HG03095 (cell line): Measurements from ENCODE around the gene ERI2.
A peak's percentile ranks its signal among the peaks of the same experiment; 100 is the strongest.

Experiments used
- ATAC-seq: cut with Tn5 transposase; IDR thresholded peaks from one replicate; pipeline ENCODE4 v1.9.1; 2021; ENCODE audit warnings: moderate library complexity; ENCODE audit not compliant: unreplicated experiment

The ERI2 gene

GRCh38 chr16:20821682-20822081 is 15.4 kb upstream of the ERI2 start:
- ATAC-seq: no peak

- ATAC-seq: no peak
These were observed 12.8 kb upstream of the ERI2 start for GRCh38 chr16:20818929-20819585.

- no peak for ATAC-seq
These were observed 8.5 kb upstream of the ERI2 start for GRCh38 chr16:20814784-20815183.

- ATAC-seq: no peak
These were observed 6.2 kb upstream of the ERI2 start for GRCh38 chr16:20812510-20812909.

GRCh38 chr16:20811889-20812439 is 5.7 kb upstream of the ERI2 start:
- ATAC-seq: no peak

GRCh38 chr16:20807862-20808261 is 1.6 kb upstream of the ERI2 start:
- no peak for ATAC-seq

- ATAC-seq: peak; percentile 12
These were observed 546 bp downstream of the ERI2 start for GRCh38 chr16:20805684-20806167.

GRCh38 chr16:20803561-20804214 is 2.6 kb downstream of the ERI2 start:
- no peak for ATAC-seq

GRCh38 chr16:20803192-20803560 is 3.1 kb downstream of the ERI2 start:
- ATAC-seq: no peak

GRCh38 chr16:20801278-20801677 is 5.0 kb downstream of the ERI2 start:
- no peak for ATAC-seq

GRCh38 chr16:20799599-20799998 is 6.7 kb downstream of the ERI2 start:
- no peak for ATAC-seq

- no peak for ATAC-seq
These were observed 7.9 kb downstream of the ERI2 start for GRCh38 chr16:20798364-20798763.

- no peak for ATAC-seq
These were observed 14.2 kb downstream of the ERI2 start for GRCh38 chr16:20791923-20792612.

GRCh38 chr16:20789130-20789529 is 17.1 kb downstream of the ERI2 start:
- no peak for ATAC-seq

GRCh38 chr16:20784204-20784603 is 22.1 kb downstream of the ERI2 start:
- no peak for ATAC-seq

GRCh38 chr16:20782470-20782869 is 23.8 kb downstream of the ERI2 start:
- no peak for ATAC-seq

- ATAC-seq: no peak
These were observed 24.6 kb downstream of the ERI2 start for GRCh38 chr16:20781697-20782096.

GRCh38 chr16:20774703-20775362 is 31.4 kb downstream of the ERI2 start:
- ATAC-seq: no peak

GRCh38 chr16:20773679-20774078 is 32.6 kb downstream of the ERI2 start:
- ATAC-seq: no peak

- no peak for ATAC-seq
These were observed 37.5 kb downstream of the ERI2 start for GRCh38 chr16:20768818-20769217.

- no peak for ATAC-seq
These were observed 38.2 kb downstream of the ERI2 start for GRCh38 chr16:20768121-20768520.
